Naive thymus-derived CD8-positive, alpha-beta T cell (primary cell): ENCODE results near the gene BECN2. TPM values are rescaled to one million over a fixed set of nuclear protein-coding genes. Genes with fewer than 3 reads are reported as not detected.
"Not testable (repeated sequence)": the region's sequence is repeated elsewhere in the genome, so short reads cannot be mapped to it uniquely, and the experiment has no call there.

ENCODE experiments used
- ATAC-seq, 2 donors: fragments of 150-1000 bp; cut with Tn5 transposase in 1 of 2; sonication (Bioruptor Pico), chemical (Tn5 transposase) in 1 of 2; 1 replicate in 1 of 2; 2 replicates in 1 of 2; pipeline ENCODE4 v1.10.0; 2021; ENCODE audit warnings: mild to moderate bottlenecking in 2 of 2, moderate library complexity in 2 of 2
- POLR2A ChIA-PET: fragments of 350-600 bp; sonication (Branson Sonifier 250); formaldehyde crosslinking; loops from one replicate; lab custom pipeline; 2021; ENCODE audit warnings: antibody characterized with exemption; lab: Charles Lee
- DNase-seq, 10 donors: peaks; one replicate each; pipeline versions ENCODE4 v3.0.0 to v3.0.0-alpha.2; 2020 to 2022
- H3K27ac Mint-ChIP-seq, 10 donors: one replicate each; pipeline ENCODE4 v1.8.0; 2020 to 2022; ENCODE audit warnings: mild to moderate bottlenecking in 10 of 10, mixed read lengths in 10 of 10, moderate library complexity in 4 of 10, inconsistent platforms in 1 of 10
- H3K27me3 Mint-ChIP-seq, 5 donors: one replicate each; pipeline ENCODE4 v1.8.0; 2021 to 2022; ENCODE audit warnings: mixed read lengths in 5 of 5
- H3K36me3 Mint-ChIP-seq, 3 donors: one replicate each; pipeline ENCODE4 v1.8.0; 2020 to 2022; ENCODE audit warnings: mixed read lengths in 3 of 3, mild to moderate bottlenecking in 2 of 3, inconsistent platforms in 1 of 3
- H3K4me1 Mint-ChIP-seq, 4 donors: one replicate each; pipeline ENCODE4 v1.8.0; 2021 to 2022; ENCODE audit warnings: mixed read lengths in 4 of 4
- H3K4me3 Mint-ChIP-seq, 10 donors: one replicate each; pipeline ENCODE4 v1.8.0; 2020 to 2022; ENCODE audit warnings: mild to moderate bottlenecking in 10 of 10, mixed read lengths in 10 of 10, moderate library complexity in 6 of 10, inconsistent platforms in 1 of 10
- H3K9me3 Mint-ChIP-seq, 9 donors: one replicate each; pipeline ENCODE4 v1.8.0; 2020 to 2022; ENCODE audit warnings: mixed read lengths in 9 of 9, mild to moderate bottlenecking in 3 of 9, inconsistent platforms in 1 of 9, moderate library complexity in 1 of 9
- polyA plus RNA-seq, 3 donors: library from polyadenylated mRNA; unstranded; fragments of 300-500 nt; fragmentation: Illumina TruSeq; gene quantifications; one replicate each; pipeline ENCODE4 v1.2.3, GENCODE V29; 2021
- total RNA-seq, 8 experiments: library from RNA in 2 of 8; stranded (reverse) in 2 of 8; gene quantifications; one replicate each; pipeline ENCODE4 v1.2.3 and lab custom pipeline; 2021 to 2026

Gene BECN2
- total and polyA plus RNA-seq, 5 experiments from 2014 or later = not detected

DNA sequence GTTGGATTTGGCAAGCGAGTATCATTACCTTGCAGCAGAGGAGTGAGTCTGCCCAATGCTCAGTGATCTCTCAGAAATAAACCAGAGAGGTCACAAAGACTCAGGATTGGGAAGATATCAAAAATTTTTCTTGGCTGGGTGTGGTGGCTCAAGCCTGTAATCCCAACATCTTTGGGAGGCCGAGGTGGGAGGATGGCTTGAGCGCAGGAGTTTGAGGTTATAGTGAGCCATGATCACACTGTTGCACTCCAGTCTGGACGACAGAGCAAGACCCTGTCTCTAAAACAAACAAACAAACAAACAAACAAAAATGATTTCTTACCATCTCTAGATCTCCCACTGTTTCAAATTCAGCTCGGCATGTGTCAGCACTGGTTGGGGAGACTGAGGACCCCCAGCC lies 13.3 kb upstream of the BECN2 start:
- H3K4me1 Mint-ChIP-seq = no peaks in the 10 kb centered on the region
- H3K27ac Mint-ChIP-seq = no peak overlapping the region
- H3K36me3 Mint-ChIP-seq = no peaks in the 10 kb centered on the region
- DNase-seq (no peak), ATAC-seq (no peak)
- H3K27me3 Mint-ChIP-seq = peaks cover 0 to 3% (median 2%) of the 10 kb centered on the region in 5 donors
- POLR2A ChIA-PET = no interaction called here
- H3K9me3 Mint-ChIP-seq = peaks cover 2 to 9% (median 3%) of the 10 kb centered on the region in 9 donors
- H3K4me3 Mint-ChIP-seq = peak overlapping the region in 1 of 10 donors; percentile 8

DNA sequence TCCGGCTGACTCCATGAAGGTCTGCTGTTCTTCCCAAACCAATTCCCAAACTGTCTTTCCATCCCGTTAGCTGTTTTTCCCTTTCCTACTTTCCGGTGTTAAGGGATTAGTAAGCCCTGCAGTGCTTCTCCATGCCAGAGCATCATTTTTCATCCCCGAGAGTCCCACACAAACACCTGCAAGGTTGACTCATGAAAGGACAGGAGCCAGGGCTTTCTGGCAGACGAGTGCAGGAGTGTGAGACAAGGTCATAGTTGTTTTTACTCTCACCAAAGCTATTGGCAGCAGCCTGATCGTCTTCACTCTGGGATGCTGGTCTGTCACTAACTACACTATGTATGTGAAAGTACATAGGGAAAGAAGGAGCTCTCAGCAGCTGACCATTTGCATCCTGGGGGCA lies 10.2 kb upstream of the BECN2 start:
- no peak overlapping the region for H3K27ac Mint-ChIP-seq
- H3K4me1 Mint-ChIP-seq = no peaks in the 10 kb centered on the region
- H3K27me3 Mint-ChIP-seq = peaks cover 0 to 3% (median 1%) of the 10 kb centered on the region in 5 donors
- no peaks in the 10 kb centered on the region for H3K9me3 Mint-ChIP-seq
- no peak overlapping the region for H3K4me3 Mint-ChIP-seq
- POLR2A ChIA-PET = no interaction called here
- no peaks in the 10 kb centered on the region for H3K36me3 Mint-ChIP-seq
- no peak for DNase-seq
- ATAC-seq = no peak

GRCh38 chr1:241950390-241950789 lies 7.2 kb upstream of the BECN2 start:
- Mint-ChIP-seq H3K27ac (no peak overlapping the region), H3K4me1 (no peaks in the 10 kb centered on the region), H3K27me3 (peaks cover 0 to 3% (median 0%) of the 10 kb centered on the region in 5 donors), H3K36me3 (no peaks in the 10 kb centered on the region), H3K9me3 (no peaks in the 10 kb centered on the region), H3K4me3 (no peak overlapping the region)
- DNase-seq = no peak
- ATAC-seq = no peak
- POLR2A ChIA-PET = no interaction called here

- POLR2A ChIA-PET = no interaction called here
- H3K4me1 Mint-ChIP-seq = no peaks in the 10 kb centered on the region
- H3K27ac Mint-ChIP-seq = no peak overlapping the region
- ATAC-seq = no peak
- H3K9me3 Mint-ChIP-seq = no peaks in the 10 kb centered on the region
- H3K27me3 Mint-ChIP-seq = no peaks in the 10 kb centered on the region
- H3K4me3 Mint-ChIP-seq = no peak overlapping the region
- no peak for DNase-seq
- no peaks in the 10 kb centered on the region for H3K36me3 Mint-ChIP-seq
These were observed 4.6 kb downstream of the BECN2 start for GRCh38 chr1:241962153-241962552.

DNA sequence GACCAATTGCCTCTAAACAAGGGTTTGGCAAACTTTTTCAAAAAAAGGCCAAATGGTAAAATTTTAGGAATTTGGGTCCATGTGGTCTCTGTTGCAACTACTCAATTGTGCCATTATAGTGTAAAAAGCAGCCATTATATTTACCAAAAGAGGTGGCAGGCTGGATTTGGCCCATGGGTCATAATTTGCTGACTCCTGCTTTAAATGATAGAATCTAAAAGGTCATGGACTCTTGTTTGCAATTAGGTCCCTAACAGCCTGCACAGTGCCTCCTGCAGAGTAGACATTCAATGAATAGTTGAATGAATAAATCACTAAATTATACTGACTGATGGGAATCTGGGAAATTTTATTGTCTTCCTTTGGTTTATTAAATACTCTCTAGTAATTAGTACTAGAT lies 6.2 kb downstream of the BECN2 start:
- no peak for ATAC-seq
- no peaks in the 10 kb centered on the region for H3K4me1 Mint-ChIP-seq
- no peaks in the 10 kb centered on the region for H3K36me3 Mint-ChIP-seq
- no peak overlapping the region for H3K27ac Mint-ChIP-seq
- H3K4me3 Mint-ChIP-seq = no peak overlapping the region
- POLR2A ChIA-PET = no interaction called here
- no peaks in the 10 kb centered on the region for H3K9me3 Mint-ChIP-seq
- H3K27me3 Mint-ChIP-seq = no peaks in the 10 kb centered on the region
- DNase-seq = no peak

DNA sequence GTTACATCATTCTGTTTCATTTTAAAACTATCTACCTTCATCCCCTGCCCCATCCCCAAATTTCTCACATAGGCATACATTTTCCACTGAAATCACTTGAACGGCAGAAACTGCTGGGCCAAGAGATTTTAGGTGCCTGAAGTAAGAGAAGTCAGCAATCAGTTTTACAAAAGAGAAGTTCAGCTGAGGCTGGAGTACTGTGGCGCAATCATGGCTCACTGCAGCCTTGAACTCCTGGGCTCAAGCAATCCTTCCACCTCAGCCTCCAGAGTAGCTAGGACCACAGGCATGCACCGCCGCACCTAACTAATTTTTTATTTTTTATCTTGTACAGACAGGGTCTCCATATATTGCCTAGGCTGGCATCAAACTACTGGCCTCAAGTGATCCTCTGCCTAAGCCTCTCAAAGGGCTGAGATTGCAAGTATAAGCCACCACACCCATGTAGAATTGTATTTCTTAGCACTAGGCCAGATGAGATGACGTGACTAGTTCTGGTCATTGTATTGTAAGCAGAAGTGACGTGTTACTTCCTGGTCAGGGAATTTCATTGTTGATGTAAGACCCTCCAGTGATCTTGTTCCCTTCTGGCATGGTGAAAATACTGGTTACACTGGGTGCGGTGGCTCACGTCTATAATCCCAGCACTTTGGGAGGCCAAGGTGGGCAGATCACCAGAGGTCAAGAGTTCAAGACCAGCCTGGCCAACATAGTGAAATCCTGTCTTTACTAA lies 7.1 kb downstream of the BECN2 start:
- no peaks in the 10 kb centered on the region for H3K9me3 Mint-ChIP-seq

DNA sequence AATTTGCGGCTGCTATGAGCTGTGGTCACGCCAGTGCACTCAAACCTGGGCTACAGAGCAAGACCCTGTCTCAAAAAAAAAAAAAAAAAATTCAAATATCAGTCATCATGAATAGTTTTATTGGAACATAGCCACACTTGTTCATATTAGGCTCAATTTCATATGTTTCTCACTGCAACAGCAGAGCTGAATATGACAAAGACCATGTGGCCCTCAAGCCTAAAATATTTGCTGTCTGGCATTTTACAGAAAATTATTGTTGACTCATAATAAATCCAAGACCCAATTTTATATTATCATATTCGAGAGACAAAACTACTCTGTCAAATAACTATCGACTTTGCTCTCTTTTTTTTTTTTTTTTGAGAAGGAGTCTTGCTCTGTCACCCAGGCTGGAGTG lies 11.0 kb downstream of the BECN2 start:
- POLR2A ChIA-PET = no interaction called here
- Mint-ChIP-seq H3K27me3 (peaks cover 0 to 11% (median 3%) of the 10 kb centered on the region in 5 donors), H3K9me3 (no peaks in the 10 kb centered on the region), H3K4me3 (no peak overlapping the region), H3K4me1 (no peaks in the 10 kb centered on the region), H3K27ac (no peak overlapping the region), H3K36me3 (no peaks in the 10 kb centered on the region)
- ATAC-seq (no peak), DNase-seq (no peak)

More for the DNA sequence above, 7.1 kb downstream of the BECN2 start:
- DNase-seq = no peak
- POLR2A ChIA-PET = no interaction called here
- Mint-ChIP-seq H3K36me3 (no peaks in the 10 kb centered on the region), H3K4me1 (no peaks in the 10 kb centered on the region), H3K27ac (no peak overlapping the region), H3K4me3 (peak overlapping the region in 1 of 10 donors; percentile 4), H3K27me3 (no peaks in the 10 kb centered on the region)
- no peak for ATAC-seq

GRCh38 chr1:241972703-241973369 lies 15.3 kb downstream of the BECN2 start:
- POLR2A ChIA-PET = no interaction called here
- Mint-ChIP-seq H3K27me3 (peaks cover 0 to 11% (median 5%) of the 10 kb centered on the region in 5 donors), H3K4me1 (no peaks in the 10 kb centered on the region), H3K27ac (no peak overlapping the region), H3K9me3 (no peaks in the 10 kb centered on the region), H3K4me3 (no peak overlapping the region), H3K36me3 (no peaks in the 10 kb centered on the region)
- DNase-seq (no peak), ATAC-seq (no peak)

GRCh38 chr1:241976229-241976628 lies 18.7 kb downstream of the BECN2 start:
- Mint-ChIP-seq H3K4me1 (no peaks in the 10 kb centered on the region), H3K27me3 (peaks cover 0 to 6% (median 4%) of the 10 kb centered on the region in 5 donors), H3K9me3 (peaks cover 0 to 1% (median 0%) of the 10 kb centered on the region in 9 donors), H3K36me3 (no peaks in the 10 kb centered on the region), H3K4me3 (no peak overlapping the region), H3K27ac (no peak overlapping the region)
- ATAC-seq (no peak), DNase-seq (no peak)
- POLR2A ChIA-PET = no interaction called here

DNA sequence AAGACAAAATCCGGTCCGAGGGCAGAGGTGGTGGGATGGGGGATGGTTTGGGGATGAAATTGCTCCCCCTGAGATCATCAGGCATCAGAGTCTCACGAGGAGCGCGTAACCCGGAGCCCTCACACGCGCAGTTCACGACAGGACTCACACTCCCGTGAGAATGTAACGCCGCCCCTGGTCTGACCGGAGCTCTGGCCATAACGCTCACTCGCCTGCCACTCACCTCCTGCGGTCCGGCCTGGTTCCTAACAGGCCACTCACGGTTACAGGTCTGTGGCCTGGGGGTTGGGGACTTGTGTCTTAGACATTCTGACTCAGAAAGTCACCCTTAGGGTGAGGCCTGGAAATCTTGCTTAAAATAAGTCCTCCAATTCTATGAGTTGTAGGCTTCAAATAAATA lies 21.5 kb downstream of the BECN2 start:
- H3K27ac Mint-ChIP-seq = no peak overlapping the region
- no peak for DNase-seq
- POLR2A ChIA-PET = no interaction called here
- H3K4me3 Mint-ChIP-seq = no peak overlapping the region
- H3K27me3 Mint-ChIP-seq = peaks cover 0 to 3% (median 0%) of the 10 kb centered on the region in 5 donors
- no peaks in the 10 kb centered on the region for H3K36me3 Mint-ChIP-seq
- H3K4me1 Mint-ChIP-seq = no peaks in the 10 kb centered on the region
- peaks cover 0 to 1% (median 0%) of the 10 kb centered on the region in 9 donors for H3K9me3 Mint-ChIP-seq
- no peak for ATAC-seq

DNA sequence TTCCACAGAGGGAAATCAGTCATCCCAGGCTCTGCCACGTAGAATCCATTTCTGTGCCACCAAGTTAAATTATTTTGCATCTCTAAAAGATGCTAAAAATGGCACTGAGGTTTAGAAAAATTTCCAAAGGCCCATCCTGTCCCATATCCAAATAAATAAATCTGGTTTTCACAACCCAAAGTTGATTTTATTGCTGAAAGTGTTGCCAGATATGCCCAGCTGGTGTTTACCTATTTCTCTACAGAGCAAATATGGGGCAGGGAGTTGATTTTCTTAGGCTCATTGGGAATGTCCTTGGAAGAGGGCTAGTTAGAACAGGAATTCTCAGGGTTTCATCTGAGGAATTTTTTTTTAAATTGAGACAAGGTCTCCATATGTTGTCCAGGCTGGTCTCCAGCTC lies 22.4 kb downstream of the BECN2 start:
- no peak for DNase-seq
- Mint-ChIP-seq H3K4me1 (no peaks in the 10 kb centered on the region), H3K9me3 (peaks cover 0 to 1% (median 0%) of the 10 kb centered on the region in 9 donors), H3K36me3 (no peaks in the 10 kb centered on the region), H3K27me3 (peaks cover 0 to 1% (median 0%) of the 10 kb centered on the region in 5 donors), H3K4me3 (no peak overlapping the region), H3K27ac (no peak overlapping the region)
- POLR2A ChIA-PET = no interaction called here
- no peak for ATAC-seq

DNA sequence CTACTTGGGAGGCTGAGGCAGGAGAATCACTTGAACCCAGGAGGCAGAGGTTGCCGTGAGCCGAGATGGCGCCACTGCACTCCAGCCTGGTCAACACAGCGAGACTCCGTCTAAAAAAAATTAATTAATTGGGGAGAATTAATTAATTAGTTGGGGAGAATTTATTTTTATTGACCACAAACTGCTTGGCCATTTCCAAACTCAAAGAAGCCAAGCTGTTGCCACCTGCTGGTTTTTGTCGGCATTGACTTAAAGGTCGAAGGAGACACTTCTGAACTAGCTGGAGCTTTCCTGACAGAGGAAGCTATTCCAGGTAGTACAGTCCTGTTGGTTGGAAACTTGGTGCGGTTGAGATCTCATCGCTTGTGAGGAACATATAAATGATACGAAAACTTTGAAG lies 28.2 kb downstream of the BECN2 start:
- no peaks in the 10 kb centered on the region for H3K4me1 Mint-ChIP-seq
- ATAC-seq (no peak), DNase-seq (no peak)
- H3K27me3 Mint-ChIP-seq = peaks cover 0 to 5% (median 2%) of the 10 kb centered on the region in 5 donors
- no peaks in the 10 kb centered on the region for H3K9me3 Mint-ChIP-seq
- no peak overlapping the region for H3K4me3 Mint-ChIP-seq
- no peak overlapping the region for H3K27ac Mint-ChIP-seq
- POLR2A ChIA-PET = no interaction called here
- H3K36me3 Mint-ChIP-seq = no peaks in the 10 kb centered on the region

DNA sequence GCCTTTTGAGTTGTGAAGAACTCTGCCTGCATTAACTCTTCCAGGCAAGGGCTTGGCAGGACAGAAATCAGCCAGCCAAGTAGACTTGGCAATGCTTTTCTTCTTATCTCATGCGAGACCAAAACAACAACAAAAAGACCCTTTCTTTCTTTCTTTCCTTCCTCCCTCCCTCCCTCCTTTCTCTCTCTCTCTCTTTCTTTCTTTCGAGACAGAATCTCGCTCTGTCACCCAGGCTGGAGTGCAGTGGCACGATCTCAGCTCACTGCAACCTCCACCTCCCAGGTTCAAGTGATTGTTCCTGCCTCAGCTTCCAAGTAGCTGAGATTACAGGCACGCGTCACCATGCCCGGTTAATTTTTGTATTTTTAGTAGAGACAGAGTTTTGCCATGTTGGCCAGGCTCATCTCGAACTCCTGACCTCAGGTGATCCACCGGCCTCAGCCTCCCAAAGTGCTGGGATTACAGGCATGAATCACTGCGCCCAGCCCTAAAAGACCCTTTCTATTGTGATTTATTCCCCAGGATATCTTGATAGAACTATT lies 30.9 kb downstream of the BECN2 start:
- H3K4me3 Mint-ChIP-seq, H3K27ac Mint-ChIP-seq, POLR2A ChIA-PET, ATAC-seq, H3K4me1 Mint-ChIP-seq, DNase-seq, H3K36me3 Mint-ChIP-seq, H3K9me3 Mint-ChIP-seq: not testable (repeated sequence)
- peaks cover 0 to 21% (median 6%) of the 10 kb centered on the region in 5 donors for H3K27me3 Mint-ChIP-seq
